HepG2 (cell line): Measurements from ENCODE around the gene UBE2D4. TPM values are rescaled to one million over a fixed set of nuclear protein-coding genes. Genes with fewer than 3 reads are reported as not detected.

Experiments
- ATAC-seq: fragments of 200-7000 bp; cut with Tn5 transposase; 3 replicates; pipeline ENCODE4 v1.9.1; 2020; ENCODE audit warnings: mild to moderate bottlenecking, moderate library complexity
- BruUV-seq: library from RNA; stranded (reverse); fragments of 400-500 nt; replicated peaks from 2 replicates; lab custom pipeline; 2021; lab: Mats Ljungman, UMichigan
- CTCF ChIA-PET: fragments of 300-600 bp; formaldehyde crosslinking; extraction: SDS; loops from one replicate; lab custom pipeline; 2021; ENCODE audit warnings: low total read pairs, inconsistent platforms, low intra/inter-chr PET ratio; lab: Yijun Ruan, JAX
- POLR2A ChIA-PET: fragments of 350-600 bp; sonication (Branson Sonifier 250); formaldehyde crosslinking; loops from one replicate; lab custom pipeline; 2020; ENCODE audit warnings: antibody characterized with exemption, inconsistent platforms; lab: Yijun Ruan, JAX
- DNase-seq: peaks from one replicate; pipeline ENCODE4 v3.0.0-alpha.2; 2015; ENCODE audit warnings: low spot score
- FAIRE-seq: peaks from 3 replicates; lab custom pipeline; 2011; peaks lifted over from hg19 to GRCh38; lab: Jason Lieb, UNC
- H2AFZ ChIP-seq: one replicate; pipeline ENCODE4 v1.6.1; 2011; ENCODE audit warnings: low read length, inconsistent platforms
- H3K27ac ChIP-seq: fragments of 300-600 bp; 3 replicates; pipeline ENCODE4 v1.8.0; 2011; ENCODE audit warnings: mixed run types, mild to moderate bottlenecking, mixed read lengths, low read length, inconsistent platforms; ENCODE audit not compliant: insufficient read depth; ENCODE audit errors: extremely low read length
- H3K27me3 ChIP-seq, 2 experiments: fragments of 200-600 bp in 1 of 2; 2 replicates in 1 of 2; 3 replicates in 1 of 2; pipeline versions ENCODE4 v1.6.0 to v1.8.0; 2011; ENCODE audit warnings: low read length in 2 of 2, mild to moderate bottlenecking in 2 of 2, moderate library complexity in 2 of 2, inconsistent platforms in 1 of 2; ENCODE audit not compliant: insufficient read depth in 2 of 2, control insufficient read depth in 1 of 2
- H3K36me3 ChIP-seq, 2 experiments: fragments of 200-600 bp in 1 of 2; replicated peaks in 1 of 2; 2 replicates in 1 of 2; 3 replicates in 1 of 2; pipeline versions ENCODE4 v1.5.1 to v1.8.0; 2011; ENCODE audit warnings: low read length in 2 of 2, inconsistent platforms in 1 of 2; ENCODE audit not compliant: insufficient read depth in 2 of 2, control insufficient read depth in 1 of 2
- H3K4me1 ChIP-seq: 2 replicates; pipeline ENCODE4 v1.5.1; 2012; ENCODE audit warnings: low read length, inconsistent platforms; ENCODE audit not compliant: insufficient read depth
- H3K4me2 ChIP-seq: 2 replicates; pipeline ENCODE4 v1.6.0; 2011; ENCODE audit warnings: low read depth, low read length, inconsistent platforms
- H3K4me3 ChIP-seq, 3 experiments: fragments of 200-600 bp in 1 of 3; sonication (generic), shearing (Covaris generic) in 1 of 3; replicated peaks in 1 of 3; 2 replicates each; pipeline ENCODE4 v1.5.1; 2011 to 2016; ENCODE audit warnings: low read length in 3 of 3, inconsistent platforms in 2 of 3, low read depth in 2 of 3, mild to moderate bottlenecking in 2 of 3, control low read depth in 1 of 3, mixed read lengths in 1 of 3; ENCODE audit not compliant: insufficient read depth in 1 of 3
- H3K79me2 ChIP-seq: one replicate; pipeline ENCODE4 v1.6.1; 2011; ENCODE audit warnings: low read length, inconsistent platforms; ENCODE audit not compliant: insufficient read depth
- H3K9ac ChIP-seq: 2 replicates; pipeline ENCODE4 v1.6.0; 2011; ENCODE audit warnings: mild to moderate bottlenecking, low read depth, low read length, inconsistent platforms; ENCODE audit not compliant: insufficient read depth
- H3K9me3 ChIP-seq: 2 replicates; pipeline ENCODE4 v1.5.1; 2012; ENCODE audit warnings: mild to moderate bottlenecking, low read length
- H4K20me1 ChIP-seq: 2 replicates; pipeline ENCODE4 v1.6.0; 2011; ENCODE audit warnings: inconsistent platforms, mild to moderate bottlenecking, low read length, moderate library complexity; ENCODE audit not compliant: insufficient read depth
- CENPX ChIP-seq: sonication (generic); formaldehyde crosslinking; IDR thresholded peaks from 2 replicates; pipeline ENCODE4 v1.9.0; 2021; ENCODE audit warnings: mild to moderate bottlenecking, missing genetic modification reagents, moderate library complexity
- KLF13 ChIP-seq: sonication (generic); formaldehyde crosslinking; IDR thresholded peaks from 2 replicates; pipeline ENCODE4 v1.4.0; 2020; ENCODE audit warnings: mild to moderate bottlenecking, missing genetic modification reagents
- MAX ChIP-seq: IDR thresholded peaks from 2 replicates; pipeline ENCODE4 v1.6.1; 2012; ENCODE audit warnings: inconsistent platforms
- POGZ ChIP-seq: sonication (generic); formaldehyde crosslinking; IDR thresholded peaks from 2 replicates; pipeline ENCODE4 v1.4.0; 2020; ENCODE audit warnings: mild to moderate bottlenecking, missing genetic modification reagents
- SNAI1 ChIP-seq: sonication (generic); formaldehyde crosslinking; IDR thresholded peaks from 2 replicates; pipeline ENCODE4 v1.5.0; 2020; ENCODE audit warnings: mild to moderate bottlenecking, missing genetic modification reagents, borderline replicate concordance
- SRSF9 ChIP-seq: fragments of 200-400 bp; formaldehyde crosslinking; IDR thresholded peaks from 2 replicates; pipeline ENCODE4 v1.6.1; 2018; ENCODE audit warnings: borderline replicate concordance, mild to moderate bottlenecking, low read depth, low read length; ENCODE audit not compliant: insufficient read depth, poor library complexity, severe bottlenecking
- ZNF343 ChIP-seq: sonication (generic); formaldehyde crosslinking; IDR thresholded peaks from 2 replicates; pipeline ENCODE4 v1.4.0; 2020; ENCODE audit warnings: mild to moderate bottlenecking, missing genetic modification reagents
- ZNF772 ChIP-seq: sonication (generic); formaldehyde crosslinking; IDR thresholded peaks from 2 replicates; pipeline ENCODE4 v1.5.0; 2020; ENCODE audit warnings: mild to moderate bottlenecking, missing genetic modification reagents
- WGBS: methylation state at CpG from one replicate; pipeline ENCODE4 v1.1.6; 2017; ENCODE audit warnings: low lambda C conversion rate; 5-methylcytosine and 5-hydroxymethylcytosine counted together
- in situ Hi-C: cut with HindIII; loops from 2 replicates; pipeline ENCODE4 v1.10.0; 2017; ENCODE audit warnings: low pct_unique_long_range_greater_than_20kb; ENCODE audit not compliant: extremely low pct_ligation_motif_present
- intact Hi-C: fragments of 100-400 bp; cut with micrococcal nuclease; formaldehyde crosslinking; loops from one replicate; pipeline ENCODE4 v1.10.0; 2022; ENCODE audit not compliant: unreplicated experiment
- polyA plus RNA-seq, 8 experiments: library from polyadenylated mRNA; depleted of rRNA in 3 of 8; stranded (reverse) in 7 of 8; unstranded in 1 of 8; fragments of >200 nt; fragmentation: Illumina TruSeq in 4 of 8; extraction: Trizol in 4 of 8; gene quantifications; 2 replicates each; pipeline versions ENCODE4 v1.2.1 to v1.2.3, GENCODE V29; 2011 to 2016; ENCODE audit warnings: low read depth in 4 of 8, missing spikeins in 1 of 8, mixed read lengths in 1 of 8; ENCODE audit not compliant: insufficient read depth in 1 of 8
- total RNA-seq, 5 experiments: library from RNA; depleted of rRNA; stranded (reverse); fragments of >200 nt; fragmentation: Illumina TruSeq; extraction: Trizol; gene quantifications; 2 replicates each; pipeline ENCODE4 v1.2.3, GENCODE V29; 2016; ENCODE audit warnings: low read depth in 1 of 5
- TF ChIP-seq, protein P1 (sequence below): sonication (generic); formaldehyde crosslinking; IDR thresholded peaks from 2 replicates; pipeline ENCODE4 v1.4.0; 2020; ENCODE audit warnings: missing genetic modification reagents
- TF ChIP-seq, protein P2 (sequence below): sonication (generic); formaldehyde crosslinking; IDR thresholded peaks from 2 replicates; pipeline ENCODE4 v1.9.0; 2021; ENCODE audit warnings: missing genetic modification reagents, borderline replicate concordance
- TF ChIP-seq, protein P3 (sequence below): sonication (generic); formaldehyde crosslinking; IDR thresholded peaks from 2 replicates; pipeline ENCODE4 v1.4.0; 2020; ENCODE audit warnings: mild to moderate bottlenecking, missing genetic modification reagents
- TF ChIP-seq, protein P4 (sequence below): sonication (generic); formaldehyde crosslinking; IDR thresholded peaks from 2 replicates; pipeline ENCODE4 v1.4.0; 2020; ENCODE audit warnings: missing genetic modification reagents, borderline replicate concordance

The UBE2D4 gene
- total and polyA plus RNA-seq, 2 of the 13 experiments (the other 11 are each of a cell fraction or from before 2014, with no cell fraction given) = 9.9 to 16.0 TPM

DNA sequence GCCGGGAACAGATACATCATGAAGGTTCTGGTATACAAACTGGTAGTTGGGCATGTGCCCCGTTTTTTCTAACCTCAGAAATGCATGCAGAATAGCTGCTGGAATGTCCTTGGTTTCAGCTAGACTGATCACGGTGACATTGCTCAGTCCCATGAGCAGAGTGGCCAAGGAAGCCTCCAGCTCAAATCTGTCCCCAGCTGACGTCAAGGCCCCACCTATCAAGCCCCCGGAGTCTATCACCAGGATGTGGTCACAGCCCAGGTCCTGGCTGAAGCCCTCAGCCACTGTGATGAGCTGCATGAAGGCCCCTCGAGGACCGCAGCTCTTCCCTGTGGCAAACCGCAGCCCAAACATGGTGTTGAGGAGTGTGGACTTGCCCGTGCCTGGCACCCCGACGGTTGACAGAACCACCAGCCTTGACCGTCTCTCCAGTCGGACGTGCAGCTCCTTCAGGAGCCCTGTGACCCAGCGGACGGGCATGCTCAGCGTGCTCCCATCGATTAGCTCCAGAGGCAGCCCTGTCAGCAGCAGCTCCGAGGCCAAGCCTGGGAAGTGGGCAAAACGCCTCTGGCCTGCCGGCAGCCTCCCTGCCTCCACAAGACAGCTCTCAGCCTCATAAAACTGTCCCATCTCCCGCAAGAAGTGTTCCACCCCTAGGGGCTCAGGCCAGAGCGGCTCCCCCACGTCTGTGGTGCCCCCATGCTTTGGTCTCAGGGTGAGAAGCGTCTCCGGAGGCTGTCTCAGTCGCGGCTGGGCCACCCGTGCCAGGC lies 49.1 kb upstream of the UBE2D4 start:
- no peak overlapping the region for H2AFZ ChIP-seq
- no peak overlapping the region for H3K27ac ChIP-seq
- no peaks in the 10 kb centered on the region for H4K20me1 ChIP-seq
- H3K36me3 ChIP-seq = peaks cover 24 to 67% of the 10 kb centered on the region in 2 experiments
- no peak for FAIRE-seq
- H3K27me3 ChIP-seq = no peaks in the 10 kb centered on the region
- no TSS peak for BruUV-seq
- CTCF ChIA-PET = no interaction called here
- in situ Hi-C loops = no loop called here
- H3K9ac ChIP-seq = no peak overlapping the region
- no peak overlapping the region for H3K4me3 ChIP-seq
- intact Hi-C loops = no loop called here
- POLR2A ChIA-PET = no interaction called here
- WGBS = 95% methylated on average over 24 of the region's 29 CpGs
- DNase-seq = no peak
- H3K79me2 ChIP-seq = no peaks in the 10 kb centered on the region
- H3K4me1 ChIP-seq = no peaks in the 10 kb centered on the region
- ATAC-seq = no peak
- H3K4me2 ChIP-seq = no peak overlapping the region
- H3K9me3 ChIP-seq = no peaks in the 10 kb centered on the region
- TF ChIP-seq, protein P1, sequence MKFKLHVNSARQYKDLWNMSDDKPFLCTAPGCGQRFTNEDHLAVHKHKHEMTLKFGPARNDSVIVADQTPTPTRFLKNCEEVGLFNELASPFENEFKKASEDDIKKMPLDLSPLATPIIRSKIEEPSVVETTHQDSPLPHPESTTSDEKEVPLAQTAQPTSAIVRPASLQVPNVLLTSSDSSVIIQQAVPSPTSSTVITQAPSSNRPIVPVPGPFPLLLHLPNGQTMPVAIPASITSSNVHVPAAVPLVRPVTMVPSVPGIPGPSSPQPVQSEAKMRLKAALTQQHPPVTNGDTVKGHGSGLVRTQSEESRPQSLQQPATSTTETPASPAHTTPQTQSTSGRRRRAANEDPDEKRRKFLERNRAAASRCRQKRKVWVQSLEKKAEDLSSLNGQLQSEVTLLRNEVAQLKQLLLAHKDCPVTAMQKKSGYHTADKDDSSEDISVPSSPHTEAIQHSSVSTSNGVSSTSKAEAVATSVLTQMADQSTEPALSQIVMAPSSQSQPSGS (CRISPR knock-in tag) = no peak
- TF ChIP-seq KLF13 (CRISPR knock-in tag) (no peak), SNAI1 (no peak), POGZ (CRISPR knock-in tag) (no peak), ZNF772 (CRISPR knock-in tag) (no peak), SRSF9 (no peak), ZNF343 (CRISPR knock-in tag) (no peak), MAX (no peak), CENPX (no peak)
- TF ChIP-seq, protein P2, sequence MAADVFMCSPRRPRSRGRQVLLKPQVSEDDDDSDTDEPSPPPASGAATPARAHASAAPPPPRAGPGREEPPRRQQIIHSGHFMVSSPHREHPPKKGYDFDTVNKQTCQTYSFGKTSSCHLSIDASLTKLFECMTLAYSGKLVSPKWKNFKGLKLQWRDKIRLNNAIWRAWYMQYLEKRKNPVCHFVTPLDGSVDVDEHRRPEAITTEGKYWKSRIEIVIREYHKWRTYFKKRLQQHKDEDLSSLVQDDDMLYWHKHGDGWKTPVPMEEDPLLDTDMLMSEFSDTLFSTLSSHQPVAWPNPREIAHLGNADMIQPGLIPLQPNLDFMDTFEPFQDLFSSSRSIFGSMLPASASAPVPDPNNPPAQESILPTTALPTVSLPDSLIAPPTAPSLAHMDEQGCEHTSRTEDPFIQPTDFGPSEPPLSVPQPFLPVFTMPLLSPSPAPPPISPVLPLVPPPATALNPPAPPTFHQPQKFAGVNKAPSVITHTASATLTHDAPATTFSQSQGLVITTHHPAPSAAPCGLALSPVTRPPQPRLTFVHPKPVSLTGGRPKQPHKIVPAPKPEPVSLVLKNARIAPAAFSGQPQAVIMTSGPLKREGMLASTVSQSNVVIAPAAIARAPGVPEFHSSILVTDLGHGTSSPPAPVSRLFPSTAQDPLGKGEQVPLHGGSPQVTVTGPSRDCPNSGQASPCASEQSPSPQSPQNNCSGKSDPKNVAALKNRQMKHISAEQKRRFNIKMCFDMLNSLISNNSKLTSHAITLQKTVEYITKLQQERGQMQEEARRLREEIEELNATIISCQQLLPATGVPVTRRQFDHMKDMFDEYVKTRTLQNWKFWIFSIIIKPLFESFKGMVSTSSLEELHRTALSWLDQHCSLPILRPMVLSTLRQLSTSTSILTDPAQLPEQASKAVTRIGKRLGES (CRISPR knock-in tag) = no peak
- TF ChIP-seq, protein P3, sequence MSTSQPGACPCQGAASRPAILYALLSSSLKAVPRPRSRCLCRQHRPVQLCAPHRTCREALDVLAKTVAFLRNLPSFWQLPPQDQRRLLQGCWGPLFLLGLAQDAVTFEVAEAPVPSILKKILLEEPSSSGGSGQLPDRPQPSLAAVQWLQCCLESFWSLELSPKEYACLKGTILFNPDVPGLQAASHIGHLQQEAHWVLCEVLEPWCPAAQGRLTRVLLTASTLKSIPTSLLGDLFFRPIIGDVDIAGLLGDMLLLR (CRISPR knock-in tag) = no peak
- TF ChIP-seq, protein P4, sequence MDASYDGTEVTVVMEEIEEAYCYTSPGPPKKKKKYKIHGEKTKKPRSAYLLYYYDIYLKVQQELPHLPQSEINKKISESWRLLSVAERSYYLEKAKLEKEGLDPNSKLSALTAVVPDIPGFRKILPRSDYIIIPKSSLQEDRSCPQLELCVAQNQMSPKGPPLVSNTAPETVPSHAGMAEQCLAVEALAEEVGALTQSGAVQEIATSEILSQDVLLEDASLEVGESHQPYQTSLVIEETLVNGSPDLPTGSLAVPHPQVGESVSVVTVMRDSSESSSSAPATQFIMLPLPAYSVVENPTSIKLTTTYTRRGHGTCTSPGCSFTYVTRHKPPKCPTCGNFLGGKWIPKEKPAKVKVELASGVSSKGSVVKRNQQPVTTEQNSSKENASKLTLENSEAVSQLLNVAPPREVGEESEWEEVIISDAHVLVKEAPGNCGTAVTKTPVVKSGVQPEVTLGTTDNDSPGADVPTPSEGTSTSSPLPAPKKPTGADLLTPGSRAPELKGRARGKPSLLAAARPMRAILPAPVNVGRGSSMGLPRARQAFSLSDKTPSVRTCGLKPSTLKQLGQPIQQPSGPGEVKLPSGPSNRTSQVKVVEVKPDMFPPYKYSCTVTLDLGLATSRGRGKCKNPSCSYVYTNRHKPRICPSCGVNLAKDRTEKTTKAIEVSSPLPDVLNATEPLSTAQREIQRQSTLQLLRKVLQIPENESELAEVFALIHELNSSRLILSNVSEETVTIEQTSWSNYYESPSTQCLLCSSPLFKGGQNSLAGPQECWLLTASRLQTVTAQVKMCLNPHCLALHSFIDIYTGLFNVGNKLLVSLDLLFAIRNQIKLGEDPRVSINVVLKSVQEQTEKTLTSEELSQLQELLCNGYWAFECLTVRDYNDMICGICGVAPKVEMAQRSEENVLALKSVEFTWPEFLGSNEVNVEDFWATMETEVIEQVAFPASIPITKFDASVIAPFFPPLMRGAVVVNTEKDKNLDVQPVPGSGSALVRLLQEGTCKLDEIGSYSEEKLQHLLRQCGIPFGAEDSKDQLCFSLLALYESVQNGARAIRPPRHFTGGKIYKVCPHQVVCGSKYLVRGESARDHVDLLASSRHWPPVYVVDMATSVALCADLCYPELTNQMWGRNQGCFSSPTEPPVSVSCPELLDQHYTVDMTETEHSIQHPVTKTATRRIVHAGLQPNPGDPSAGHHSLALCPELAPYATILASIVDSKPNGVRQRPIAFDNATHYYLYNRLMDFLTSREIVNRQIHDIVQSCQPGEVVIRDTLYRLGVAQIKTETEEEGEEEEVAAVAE = no peak
